ENCODE results near the gene GALNT16. TPM values are rescaled to one million over a fixed set of nuclear protein-coding genes. Genes with fewer than 3 reads are reported as not detected.
A peak's percentile ranks its signal among the peaks of the same experiment; 100 is the strongest.

Gene GALNT16
- total and polyA plus RNA-seq, 5 experiments from 2014 or later: not detected

- DNase-seq: no peak
- peaks cover 2 to 9% (median 7%) of the 10 kb centered on the region in 4 donors for H3K4me1 Mint-ChIP-seq
- H3K27ac Mint-ChIP-seq: no peak overlapping the region
- POLR2A ChIA-PET: no interaction called here
- ATAC-seq: no peak
- H3K36me3 Mint-ChIP-seq: no peaks in the 10 kb centered on the region
- H3K4me3 Mint-ChIP-seq: peak overlapping the region in 9 of 10 donors; percentile 22 to 88 (median 67)
- no peaks in the 10 kb centered on the region for H3K9me3 Mint-ChIP-seq
- H3K27me3 Mint-ChIP-seq: peaks cover 23 to 68% (median 51%) of the 10 kb centered on the region in 5 donors
Measured at GRCh38 chr14:69261761-69262331, 1.9 kb downstream of the GALNT16 start.

GRCh38 chr14:69262516-69262915 lies 2.6 kb downstream of the GALNT16 start:
- Mint-ChIP-seq H3K27me3 (peaks cover 23 to 67% (median 51%) of the 10 kb centered on the region in 5 donors), H3K4me1 (peaks cover 2 to 9% (median 7%) of the 10 kb centered on the region in 4 donors), H3K27ac (no peak overlapping the region), H3K4me3 (peak overlapping the region in 4 of 10 donors; percentile 4 to 64 (median 19)), H3K9me3 (no peaks in the 10 kb centered on the region), H3K36me3 (no peaks in the 10 kb centered on the region)
- no peak for ATAC-seq
- DNase-seq: no peak
- POLR2A ChIA-PET: no interaction called here

DNA sequence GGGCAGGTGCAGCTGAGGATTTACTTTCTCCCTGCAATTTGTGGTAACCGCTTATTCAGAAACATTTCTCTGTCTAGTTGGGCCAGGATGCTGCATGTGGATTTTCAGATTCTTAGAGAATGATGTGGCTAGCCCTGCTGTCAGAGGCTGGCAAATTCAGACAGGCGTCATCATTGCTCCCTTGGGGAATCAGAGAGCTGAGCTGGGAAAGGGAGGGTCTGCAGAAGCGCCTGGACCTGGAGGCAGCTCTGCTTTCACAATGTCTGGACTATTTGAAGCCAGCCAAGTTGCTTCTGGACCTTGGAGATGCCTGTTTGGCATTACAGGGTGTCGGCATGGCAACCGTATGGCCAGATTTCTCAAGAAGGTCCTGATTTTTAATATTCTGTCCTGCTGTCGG lies 3.4 kb downstream of the GALNT16 start:
- peaks cover 2 to 9% (median 7%) of the 10 kb centered on the region in 4 donors for H3K4me1 Mint-ChIP-seq
- no peak for ATAC-seq
- POLR2A ChIA-PET: no interaction called here
- no peak overlapping the region for H3K27ac Mint-ChIP-seq
- H3K27me3 Mint-ChIP-seq: peaks cover 19 to 59% (median 45%) of the 10 kb centered on the region in 5 donors
- no peak for DNase-seq
- H3K36me3 Mint-ChIP-seq: no peaks in the 10 kb centered on the region
- no peak overlapping the region for H3K4me3 Mint-ChIP-seq
- H3K9me3 Mint-ChIP-seq: no peaks in the 10 kb centered on the region

DNA sequence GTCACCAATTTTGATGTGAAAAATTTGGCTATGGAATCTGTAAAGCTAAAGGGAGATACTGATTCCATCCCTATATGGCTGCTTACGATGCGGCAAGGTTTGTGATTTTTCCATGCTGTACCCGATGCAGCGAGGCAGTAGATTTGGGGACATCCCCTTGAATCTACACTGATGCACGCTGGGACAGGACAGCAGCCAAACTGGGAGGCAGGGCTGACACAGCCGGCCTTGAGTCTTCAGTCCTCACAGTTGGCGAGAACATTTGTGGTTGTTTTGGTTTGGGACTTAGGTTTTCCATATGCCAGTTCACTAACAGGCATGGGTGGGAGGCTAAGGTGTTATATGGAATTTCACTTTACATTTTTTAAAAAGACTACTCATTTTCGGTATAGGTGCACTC lies 3.8 kb downstream of the GALNT16 start:
- H3K36me3 Mint-ChIP-seq: no peaks in the 10 kb centered on the region
- ATAC-seq (no peak), DNase-seq (no peak)
- POLR2A ChIA-PET: no interaction called here
- peaks cover 17 to 55% (median 41%) of the 10 kb centered on the region in 5 donors for H3K27me3 Mint-ChIP-seq
- H3K4me3 Mint-ChIP-seq: no peak overlapping the region
- H3K27ac Mint-ChIP-seq: no peak overlapping the region
- no peaks in the 10 kb centered on the region for H3K9me3 Mint-ChIP-seq
- H3K4me1 Mint-ChIP-seq: peaks cover 2 to 9% (median 7%) of the 10 kb centered on the region in 4 donors

DNA sequence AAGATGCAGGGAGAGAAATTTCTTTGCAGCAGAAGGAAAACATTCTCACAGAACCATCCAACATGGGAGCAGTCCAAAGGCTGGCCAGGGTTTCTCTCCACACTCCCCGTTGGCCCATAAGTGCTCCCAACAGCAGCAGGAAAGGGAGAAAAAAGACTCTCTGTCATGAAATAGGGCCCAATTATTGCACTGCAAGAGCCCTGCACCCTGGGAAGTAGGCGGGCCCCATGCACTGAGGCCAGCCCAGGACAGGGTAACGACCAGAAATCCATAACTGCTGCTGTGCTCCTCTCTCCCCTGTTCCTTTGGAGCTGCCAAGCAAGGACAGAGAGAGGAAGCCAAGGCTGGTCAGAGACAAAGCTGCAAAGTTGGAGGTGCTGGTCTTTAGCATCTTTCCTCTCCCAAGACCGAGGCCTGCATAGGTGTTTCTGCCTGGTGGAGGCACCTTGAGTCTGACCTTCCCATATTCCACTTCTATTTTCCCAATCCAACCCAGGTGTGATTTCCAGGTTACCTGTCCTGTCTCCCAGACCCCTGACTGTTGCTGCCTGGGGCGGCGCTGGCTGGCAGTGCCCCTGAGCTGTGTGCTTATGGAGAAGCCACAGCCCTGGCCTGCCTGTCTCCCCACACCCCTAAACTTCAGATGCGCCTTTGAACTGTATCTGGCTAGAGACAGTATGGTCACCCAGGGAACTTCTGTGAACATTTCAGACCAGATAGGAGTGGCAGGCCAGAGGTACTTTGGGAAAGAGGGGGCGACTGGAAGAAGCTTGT lies 6.8 kb downstream of the GALNT16 start:
- ATAC-seq (no peak), DNase-seq (no peak)
- Mint-ChIP-seq H3K4me3 (no peak overlapping the region), H3K36me3 (no peaks in the 10 kb centered on the region), H3K9me3 (no peaks in the 10 kb centered on the region), H3K27ac (peak overlapping the region in 1 of 10 donors; percentile 7), H3K27me3 (peaks cover 13 to 36% (median 24%) of the 10 kb centered on the region in 5 donors), H3K4me1 (no peaks in the 10 kb centered on the region)
- POLR2A ChIA-PET: no interaction called here

GRCh38 chr14:69267492-69267891 lies 7.5 kb downstream of the GALNT16 start:
- POLR2A ChIA-PET: no interaction called here
- Mint-ChIP-seq H3K36me3 (no peaks in the 10 kb centered on the region), H3K27me3 (peaks cover 10 to 29% (median 17%) of the 10 kb centered on the region in 5 donors), H3K27ac (peak overlapping the region in 1 of 10 donors; percentile 7), H3K9me3 (no peaks in the 10 kb centered on the region), H3K4me1 (no peaks in the 10 kb centered on the region), H3K4me3 (no peak overlapping the region)
- DNase-seq: no peak
- ATAC-seq: no peak

- H3K27ac Mint-ChIP-seq: no peak overlapping the region
- POLR2A ChIA-PET: no interaction called here
- peaks cover 7 to 26% (median 14%) of the 10 kb centered on the region in 5 donors for H3K27me3 Mint-ChIP-seq
- no peaks in the 10 kb centered on the region for H3K9me3 Mint-ChIP-seq
- DNase-seq (no peak), ATAC-seq (no peak)
- no peak overlapping the region for H3K4me3 Mint-ChIP-seq
- no peaks in the 10 kb centered on the region for H3K4me1 Mint-ChIP-seq
- H3K36me3 Mint-ChIP-seq: no peaks in the 10 kb centered on the region
Measured at GRCh38 chr14:69268223-69268622, 8.3 kb downstream of the GALNT16 start.

- DNase-seq: no peak
- H3K4me1 Mint-ChIP-seq: no peaks in the 10 kb centered on the region
- no peak overlapping the region for H3K4me3 Mint-ChIP-seq
- no peak overlapping the region for H3K27ac Mint-ChIP-seq
- no peak for ATAC-seq
- H3K9me3 Mint-ChIP-seq: no peaks in the 10 kb centered on the region
- H3K36me3 Mint-ChIP-seq: no peaks in the 10 kb centered on the region
- POLR2A ChIA-PET: no interaction called here
- peaks cover 4 to 24% (median 16%) of the 10 kb centered on the region in 5 donors for H3K27me3 Mint-ChIP-seq
Measured at GRCh38 chr14:69268763-69269162, 8.8 kb downstream of the GALNT16 start.

DNA sequence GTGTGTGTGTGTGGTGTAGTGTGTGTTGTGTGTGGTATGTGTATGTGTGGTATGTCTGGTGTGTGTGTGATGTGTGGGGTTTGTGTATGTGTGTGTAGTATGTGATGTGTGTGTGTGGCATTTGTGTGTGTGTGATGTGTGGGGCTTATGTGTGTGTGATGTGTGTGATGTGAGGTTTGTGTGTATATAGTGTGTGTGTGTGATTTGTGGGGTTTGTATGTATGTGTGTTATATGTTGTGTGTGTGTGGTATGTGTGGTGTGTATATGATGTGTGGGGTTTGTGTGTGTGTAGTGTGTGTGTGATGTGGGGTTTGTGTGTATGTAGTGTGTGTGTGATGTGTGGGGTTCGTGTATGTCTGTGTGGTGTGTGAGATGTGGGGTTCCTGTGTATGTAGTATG lies 9.4 kb downstream of the GALNT16 start:
- no peak for ATAC-seq
- H3K27ac Mint-ChIP-seq: no peak overlapping the region
- no peaks in the 10 kb centered on the region for H3K9me3 Mint-ChIP-seq
- DNase-seq: no peak
- peaks cover under 1 to 19% (median 15%) of the 10 kb centered on the region in 5 donors for H3K27me3 Mint-ChIP-seq
- no peaks in the 10 kb centered on the region for H3K36me3 Mint-ChIP-seq
- H3K4me1 Mint-ChIP-seq: no peaks in the 10 kb centered on the region
- POLR2A ChIA-PET: no interaction called here
- no peak overlapping the region for H3K4me3 Mint-ChIP-seq

DNA sequence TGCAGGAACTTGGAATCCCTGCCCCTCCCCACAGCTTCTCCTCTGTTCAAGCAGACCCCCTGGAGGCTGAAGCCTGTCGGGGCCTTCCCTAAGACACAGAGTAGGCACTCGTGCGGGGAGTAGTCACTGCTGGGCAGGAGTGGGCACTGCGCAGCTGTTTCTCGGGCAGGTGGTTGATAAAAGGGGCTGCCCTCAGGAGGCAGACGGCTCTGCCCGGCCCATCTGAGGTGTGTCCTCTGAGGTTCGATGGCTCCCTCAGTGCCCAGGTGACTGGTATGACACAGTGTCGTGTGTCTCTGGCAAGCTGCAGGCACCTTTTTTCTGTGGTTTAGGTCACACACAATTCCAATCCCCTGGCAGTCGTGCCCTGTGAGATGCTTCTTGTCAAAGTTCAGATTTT lies 10.1 kb downstream of the GALNT16 start:
- Mint-ChIP-seq H3K4me3 (no peak overlapping the region), H3K9me3 (peaks cover 0 to 2% (median 0%) of the 10 kb centered on the region in 9 donors), H3K27ac (no peak overlapping the region), H3K4me1 (no peaks in the 10 kb centered on the region), H3K36me3 (no peaks in the 10 kb centered on the region), H3K27me3 (peaks cover 1 to 18% (median 17%) of the 10 kb centered on the region in 5 donors)
- no peak for ATAC-seq
- DNase-seq: no peak
- POLR2A ChIA-PET: no interaction called here

- Mint-ChIP-seq H3K4me1 (no peaks in the 10 kb centered on the region), H3K27me3 (peaks cover 1 to 20% (median 11%) of the 10 kb centered on the region in 5 donors), H3K27ac (no peak overlapping the region), H3K36me3 (no peaks in the 10 kb centered on the region), H3K4me3 (no peak overlapping the region), H3K9me3 (peaks cover 0 to 7% (median 0%) of the 10 kb centered on the region in 9 donors)
- DNase-seq (no peak), ATAC-seq (no peak)
- POLR2A ChIA-PET: no interaction called here
Measured at GRCh38 chr14:69270795-69271708, 11.1 kb downstream of the GALNT16 start.

DNA sequence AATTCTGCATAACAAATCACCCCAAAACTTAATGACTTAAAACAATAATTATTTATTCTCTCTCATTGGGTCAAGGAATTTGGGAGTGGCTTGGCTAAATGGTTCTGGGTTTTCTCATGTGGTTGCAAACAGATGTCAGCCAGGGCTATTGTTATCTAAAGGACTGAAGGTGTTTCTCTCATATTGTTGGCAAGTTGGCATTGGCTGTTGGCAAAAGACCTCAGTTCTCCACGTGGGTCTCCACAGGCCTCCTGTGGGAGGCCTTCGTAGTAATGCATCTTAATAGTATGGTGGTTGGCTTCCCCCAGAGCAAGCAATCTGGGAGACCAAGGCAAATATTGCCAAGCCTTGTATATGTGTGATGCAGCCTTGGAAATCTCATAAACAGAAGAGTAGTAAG lies 14.4 kb downstream of the GALNT16 start:
- no peak for ATAC-seq
- no peaks in the 10 kb centered on the region for H3K4me1 Mint-ChIP-seq
- no peak overlapping the region for H3K27ac Mint-ChIP-seq

GRCh38 chr14:69275331-69275730 lies 15.4 kb downstream of the GALNT16 start:
- POLR2A ChIA-PET: no interaction called here
- H3K9me3 Mint-ChIP-seq: peaks cover 0 to 17% (median 2%) of the 10 kb centered on the region in 9 donors
- no peak overlapping the region for H3K4me3 Mint-ChIP-seq
- H3K27ac Mint-ChIP-seq: no peak overlapping the region
- DNase-seq (no peak), ATAC-seq (no peak)
- H3K4me1 Mint-ChIP-seq: no peaks in the 10 kb centered on the region
- peaks cover 1 to 21% (median 13%) of the 10 kb centered on the region in 5 donors for H3K27me3 Mint-ChIP-seq
- H3K36me3 Mint-ChIP-seq: peaks cover 0 to 8% (median 0%) of the 10 kb centered on the region in 3 donors

More for the DNA sequence above, 14.4 kb downstream of the GALNT16 start:
- H3K36me3 Mint-ChIP-seq: peaks cover 0 to 8% (median 0%) of the 10 kb centered on the region in 3 donors
- H3K27me3 Mint-ChIP-seq: peaks cover 1 to 21% (median 7%) of the 10 kb centered on the region in 5 donors
- peaks cover 0 to 17% (median 2%) of the 10 kb centered on the region in 9 donors for H3K9me3 Mint-ChIP-seq
- POLR2A ChIA-PET: no interaction called here
- no peak for DNase-seq
- no peak overlapping the region for H3K4me3 Mint-ChIP-seq

Measured in naive thymus-derived CD8-positive, alpha-beta T cell (primary cell).